Mammary epithelial cell (primary cell): ENCODE measurements around the gene PAX2.

Source experiments
- EZH2 ChIP-seq: IDR thresholded peaks from 2 replicates; pipeline ENCODE4 v1.6.1; 2012; ENCODE audit warnings: low read length, inconsistent platforms, borderline replicate concordance
- TF ChIP-seq, protein P1 (sequence below), 2 donors: IDR thresholded peaks in 1 of 2; conservative IDR thresholded peaks in 1 of 2; 2 replicates each; pipeline ENCODE4 v1.5.1; 2011 to 2012; ENCODE audit warnings: inconsistent platforms in 2 of 2, low read length in 2 of 2, mild to moderate bottlenecking in 2 of 2, control low read depth in 1 of 2, low read depth in 1 of 2; ENCODE audit not compliant: insufficient read depth in 1 of 2; ENCODE audit errors: extremely low read depth in 1 of 2

DNA sequence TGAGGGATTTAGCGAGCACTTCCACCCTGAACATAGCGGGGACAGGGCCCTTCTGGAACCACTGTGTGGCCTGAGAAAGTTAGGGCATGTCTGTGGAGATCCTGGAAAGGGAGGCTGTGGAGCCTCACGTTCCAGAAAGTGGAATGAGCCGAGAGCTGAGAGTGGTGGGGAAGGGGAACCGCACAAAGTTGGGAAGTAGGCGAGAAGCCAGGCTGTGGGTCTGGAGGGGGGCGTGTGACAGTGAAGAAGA lies 10.4 kb upstream of the PAX2 start:
- TF ChIP-seq, protein P1, sequence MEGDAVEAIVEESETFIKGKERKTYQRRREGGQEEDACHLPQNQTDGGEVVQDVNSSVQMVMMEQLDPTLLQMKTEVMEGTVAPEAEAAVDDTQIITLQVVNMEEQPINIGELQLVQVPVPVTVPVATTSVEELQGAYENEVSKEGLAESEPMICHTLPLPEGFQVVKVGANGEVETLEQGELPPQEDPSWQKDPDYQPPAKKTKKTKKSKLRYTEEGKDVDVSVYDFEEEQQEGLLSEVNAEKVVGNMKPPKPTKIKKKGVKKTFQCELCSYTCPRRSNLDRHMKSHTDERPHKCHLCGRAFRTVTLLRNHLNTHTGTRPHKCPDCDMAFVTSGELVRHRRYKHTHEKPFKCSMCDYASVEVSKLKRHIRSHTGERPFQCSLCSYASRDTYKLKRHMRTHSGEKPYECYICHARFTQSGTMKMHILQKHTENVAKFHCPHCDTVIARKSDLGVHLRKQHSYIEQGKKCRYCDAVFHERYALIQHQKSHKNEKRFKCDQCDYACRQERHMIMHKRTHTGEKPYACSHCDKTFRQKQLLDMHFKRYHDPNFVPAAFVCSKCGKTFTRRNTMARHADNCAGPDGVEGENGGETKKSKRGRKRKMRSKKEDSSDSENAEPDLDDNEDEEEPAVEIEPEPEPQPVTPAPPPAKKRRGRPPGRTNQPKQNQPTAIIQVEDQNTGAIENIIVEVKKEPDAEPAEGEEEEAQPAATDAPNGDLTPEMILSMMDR (conservative IDR thresholded peaks at IDR 0.05 in 1 of 2, IDR thresholded peaks at IDR 0.05 in 1 of 2; ENCODE audit: extremely low read depth in 1 of 2, insufficient read depth in 1 of 2, low read depth in 1 of 2, low read length in 2 of 2) = no peak
- TF ChIP-seq EZH2 = no peak
